Urinary bladder (tissue), 4 donors: ENCODE data around the gene CACNA1C. TPM values are rescaled to one million over a fixed set of nuclear protein-coding genes. Genes with fewer than 3 reads are reported as not detected.

Experiments used
- DNase-seq: peaks from one replicate; pipeline ENCODE4 v3.0.0-alpha.2; 2015; ENCODE audit errors: extremely low spot score
- H3K27ac ChIP-seq: one replicate; pipeline ENCODE4 v1.5.1; 2013; ENCODE audit warnings: low read depth, mild to moderate bottlenecking, moderate library complexity
- H3K36me3 ChIP-seq: one replicate; pipeline ENCODE4 v1.6.1; 2013; ENCODE audit warnings: mild to moderate bottlenecking, moderate library complexity; ENCODE audit not compliant: insufficient read depth
- H3K4me1 ChIP-seq: one replicate; pipeline ENCODE4 v1.6.1; 2013; ENCODE audit warnings: mild to moderate bottlenecking, moderate library complexity; ENCODE audit not compliant: insufficient read depth
- H3K4me3 ChIP-seq: one replicate; pipeline ENCODE4 v1.5.1; 2013; ENCODE audit warnings: low read depth, low read length
- WGBS: extraction: QIAGEN DNeasy Blood & Tissue Kit; methylation state at CpG from one replicate; pipeline ENCODE4 v1.1.7; 2013; 5-methylcytosine and 5-hydroxymethylcytosine counted together
- polyA plus RNA-seq: library from polyadenylated mRNA; stranded (reverse); fragments of 200-250 nt; gene quantifications from one replicate; pipeline ENCODE4 v1.2.3, GENCODE V29; 2013
- total RNA-seq: library from RNA; depleted of rRNA; stranded (reverse); fragments of >200 nt; gene quantifications from one replicate; pipeline ENCODE4 v1.2.3, GENCODE V29; 2014
- donor health status: healthy with polysubstance abuse.
- donor health status: healthy.

Gene CACNA1C
- total and polyA plus RNA-seq, 2 donors, result 25.7 to 34.5 TPM

DNA sequence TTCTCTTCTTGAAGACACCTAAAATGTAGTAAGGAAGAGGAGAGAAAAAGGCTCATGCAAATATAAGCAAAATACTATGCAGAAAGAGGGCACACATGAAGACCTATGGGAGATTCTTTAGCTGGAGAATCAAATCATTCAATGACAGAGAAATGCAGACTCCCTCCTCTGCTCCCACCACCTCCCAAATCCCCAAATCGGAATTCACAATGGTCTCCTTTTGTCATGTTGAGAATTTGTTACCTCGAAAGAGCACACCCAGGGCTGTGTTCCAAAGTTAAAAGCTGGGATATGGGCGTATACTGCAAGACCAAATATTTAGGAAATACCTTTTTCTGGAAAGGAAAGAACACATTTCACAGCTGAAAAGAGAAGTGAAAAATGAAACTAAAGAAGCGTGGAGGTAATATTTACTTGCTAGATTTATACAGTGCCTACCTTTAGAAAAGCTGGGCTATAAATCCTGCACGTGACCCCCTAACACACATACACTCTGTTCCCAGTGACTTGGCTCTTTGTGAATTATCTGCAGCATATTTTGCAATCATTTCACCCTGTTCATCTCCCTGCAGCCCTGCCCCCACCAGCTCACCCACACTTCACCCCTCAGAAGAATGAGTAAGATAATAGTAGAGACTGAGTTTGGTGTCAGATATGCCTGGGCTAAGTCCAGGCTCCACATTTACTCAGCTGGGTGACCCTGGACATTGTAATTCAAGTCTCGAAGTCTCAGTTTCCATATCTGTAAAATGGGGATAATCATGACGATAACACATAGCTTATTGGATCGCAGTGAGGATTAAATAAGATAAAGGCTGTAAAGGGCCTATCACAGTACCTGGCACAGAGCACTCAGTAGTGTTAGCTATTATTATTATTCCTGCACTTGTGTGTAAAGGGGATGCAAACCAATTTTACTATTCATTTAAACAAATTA, 2.9 kb upstream of the CACNA1C start:
- 68% methylated on average over 8 of the region's 8 CpGs for WGBS
- Histone ChIP-seq H3K4me3 (no peak overlapping the region), H3K4me1 (no peaks in the 10 kb centered on the region), H3K27ac (no peak overlapping the region), H3K36me3 (no peaks in the 10 kb centered on the region)
- no peak for DNase-seq

DNA sequence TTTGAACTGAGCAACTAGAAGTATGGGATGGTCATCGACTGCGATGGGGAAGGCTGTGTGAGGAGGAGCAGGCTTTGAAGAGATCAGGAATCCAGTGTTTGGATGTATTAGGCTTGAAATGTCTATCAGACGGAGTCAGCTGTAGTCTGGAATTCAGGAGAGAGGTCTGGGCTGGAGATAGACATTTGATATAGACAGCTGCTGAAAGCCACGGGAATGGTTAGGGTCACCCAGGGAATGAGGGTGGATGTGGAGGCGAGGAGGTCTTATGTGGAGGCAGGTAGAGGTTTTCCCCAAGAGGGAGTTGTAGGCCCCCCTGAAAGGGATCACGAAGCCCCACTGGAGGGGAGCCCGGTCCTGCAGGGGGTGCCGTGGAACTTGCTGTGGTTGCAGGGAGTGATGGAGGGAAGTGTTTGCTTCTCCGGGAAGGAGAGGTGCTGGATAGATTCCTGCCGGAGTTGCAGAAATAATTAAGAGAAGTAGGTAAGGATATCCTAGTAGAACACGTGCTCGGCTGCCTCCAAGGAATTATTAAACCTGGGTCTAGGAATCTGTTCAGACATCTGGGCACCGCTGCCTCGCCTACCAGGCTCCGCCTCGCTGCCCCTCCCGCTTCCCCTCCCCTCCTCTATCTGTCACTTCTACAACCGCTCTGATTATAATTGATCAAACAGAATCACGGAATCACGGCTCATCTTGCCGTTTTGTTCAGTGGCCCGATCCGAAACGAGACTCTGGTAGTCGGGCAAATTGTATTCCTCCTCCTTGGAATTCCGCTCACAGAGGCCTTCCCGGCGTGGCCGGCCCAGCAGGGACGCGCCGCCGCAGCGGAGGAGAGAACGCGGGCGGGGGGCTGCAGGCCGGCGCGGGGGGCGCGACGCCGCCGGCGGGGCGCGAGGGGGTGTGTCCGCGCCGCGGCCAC, 826 bp upstream of the CACNA1C start:
- no peak overlapping the region for H3K27ac ChIP-seq
- H3K36me3 ChIP-seq, result no peaks in the 10 kb centered on the region
- peak overlapping the region; percentile 63 for H3K4me3 ChIP-seq
- no peaks in the 10 kb centered on the region for H3K4me1 ChIP-seq
- no peak for DNase-seq
- 7% methylated on average over 51 of the region's 52 CpGs for WGBS

DNA sequence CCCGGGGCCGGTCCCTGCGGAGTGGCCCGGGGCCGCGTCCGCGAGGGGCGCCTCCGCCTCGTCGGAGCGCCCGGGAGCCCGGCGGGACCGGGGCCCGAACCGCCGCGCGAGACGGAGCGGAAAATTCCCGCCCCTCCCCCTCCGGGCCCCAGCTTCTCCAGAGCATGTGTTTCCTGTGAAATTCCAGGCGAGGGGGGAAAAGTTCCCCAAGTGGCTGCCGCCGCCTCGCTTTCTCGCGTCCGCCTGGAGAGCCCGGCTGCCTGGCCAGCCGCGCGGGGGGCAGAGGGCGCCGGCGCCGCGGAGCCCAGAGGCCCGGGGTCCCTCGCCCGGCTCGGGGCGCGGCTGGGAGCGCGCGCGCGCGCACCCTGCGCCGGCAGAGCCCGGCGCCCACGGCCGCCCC, 904 bp downstream of the CACNA1C start:
- no peak for DNase-seq
- Histone ChIP-seq H3K4me1 (no peaks in the 10 kb centered on the region), H3K4me3 (peak overlapping the region; percentile 63), H3K36me3 (no peaks in the 10 kb centered on the region), H3K27ac (no peak overlapping the region)
- WGBS, result under 1% methylated on average over 60 of the region's 60 CpGs

DNA sequence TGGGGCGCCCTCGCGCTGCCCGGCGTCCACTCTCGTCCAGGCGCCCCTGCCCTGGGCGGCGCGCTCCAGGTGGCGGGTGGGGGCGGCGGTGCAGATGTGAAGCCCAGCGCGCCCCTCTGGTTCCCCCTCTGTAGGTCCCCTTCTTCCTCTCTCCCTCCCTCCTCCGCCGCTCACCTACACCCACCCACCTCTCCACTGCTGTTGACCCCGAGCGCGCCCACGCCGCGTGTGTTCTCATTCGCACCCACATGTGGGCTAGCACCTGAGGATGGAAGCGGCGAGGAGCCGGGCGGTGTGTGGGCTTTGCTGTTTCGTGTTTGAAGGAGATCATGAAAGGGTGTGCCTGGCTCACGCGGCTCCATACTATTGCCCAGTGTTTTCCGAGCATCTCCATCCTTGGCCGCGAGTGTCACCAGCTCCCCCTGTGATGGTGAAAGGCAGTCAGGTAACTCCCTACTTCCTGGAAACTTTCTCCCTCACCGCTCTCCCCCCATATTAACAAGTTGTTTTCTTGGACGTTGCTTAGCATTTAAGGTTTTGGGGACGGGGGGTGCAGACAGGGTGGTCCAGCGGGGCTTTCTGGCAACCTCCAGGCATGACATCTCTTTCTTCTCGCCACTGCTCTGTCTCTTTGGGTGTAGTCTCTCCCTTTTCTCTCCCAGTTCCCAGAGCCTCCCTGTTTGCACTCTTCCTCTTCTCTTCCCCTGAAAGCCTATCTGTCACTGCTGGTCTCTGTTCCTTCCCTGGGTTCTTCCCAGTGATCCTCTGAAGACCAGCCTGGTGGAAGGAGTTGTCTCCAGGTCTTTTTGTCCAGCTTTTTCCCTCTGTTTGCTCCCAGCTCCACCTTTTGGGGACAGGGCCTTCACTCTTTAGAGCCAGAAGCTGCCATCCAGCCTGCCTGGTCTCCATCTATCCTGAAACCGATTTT, 1.6 kb downstream of the CACNA1C start:
- 6% methylated on average over 40 of the region's 40 CpGs for WGBS
- H3K27ac ChIP-seq, result no peak overlapping the region
- no peaks in the 10 kb centered on the region for H3K36me3 ChIP-seq
- no peaks in the 10 kb centered on the region for H3K4me1 ChIP-seq
- DNase-seq, result no peak
- peak overlapping the region; percentile 63 for H3K4me3 ChIP-seq

DNA sequence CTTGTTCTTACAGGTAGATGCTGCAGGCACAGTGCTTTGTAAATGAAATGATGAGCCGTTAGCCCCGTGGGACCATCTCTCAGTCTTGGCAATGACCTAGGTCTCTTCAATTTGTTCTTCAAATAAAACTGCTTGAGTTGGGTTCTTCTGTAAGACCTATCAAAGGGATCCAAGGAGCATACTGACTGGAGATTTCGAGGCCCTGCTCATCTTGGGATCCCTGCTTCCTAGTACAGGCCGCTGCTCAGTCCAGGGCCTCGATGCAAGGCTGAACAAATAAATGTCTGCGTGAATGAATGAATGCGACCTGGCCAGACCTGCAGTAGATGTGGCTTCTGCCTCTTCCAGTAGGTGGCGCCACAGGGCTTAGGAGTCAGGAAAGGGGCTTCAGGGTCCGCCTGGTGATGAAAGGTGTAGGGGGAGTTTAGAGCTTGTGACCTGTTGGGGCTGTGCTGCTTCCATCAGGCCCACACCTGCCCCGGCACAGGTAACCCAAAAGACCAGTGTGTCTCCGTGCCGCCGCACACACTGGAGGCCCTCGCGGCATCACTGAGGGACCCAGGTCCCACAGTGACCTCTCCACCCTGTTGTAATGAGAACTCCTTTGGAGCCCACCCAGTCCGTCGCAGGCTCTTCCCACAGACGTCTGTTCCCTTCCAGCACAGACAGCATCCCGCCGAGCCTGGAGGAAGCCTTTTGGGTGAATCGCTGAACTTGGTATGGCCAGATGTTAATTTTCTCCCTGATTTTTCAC, 4.4 kb downstream of the CACNA1C start:
- H3K36me3 ChIP-seq, result no peaks in the 10 kb centered on the region
- no peak overlapping the region for H3K27ac ChIP-seq
- H3K4me1 ChIP-seq, result no peaks in the 10 kb centered on the region
- no peak for DNase-seq
- no peak overlapping the region for H3K4me3 ChIP-seq
- WGBS, result 52% methylated on average over 21 of the region's 21 CpGs

DNA sequence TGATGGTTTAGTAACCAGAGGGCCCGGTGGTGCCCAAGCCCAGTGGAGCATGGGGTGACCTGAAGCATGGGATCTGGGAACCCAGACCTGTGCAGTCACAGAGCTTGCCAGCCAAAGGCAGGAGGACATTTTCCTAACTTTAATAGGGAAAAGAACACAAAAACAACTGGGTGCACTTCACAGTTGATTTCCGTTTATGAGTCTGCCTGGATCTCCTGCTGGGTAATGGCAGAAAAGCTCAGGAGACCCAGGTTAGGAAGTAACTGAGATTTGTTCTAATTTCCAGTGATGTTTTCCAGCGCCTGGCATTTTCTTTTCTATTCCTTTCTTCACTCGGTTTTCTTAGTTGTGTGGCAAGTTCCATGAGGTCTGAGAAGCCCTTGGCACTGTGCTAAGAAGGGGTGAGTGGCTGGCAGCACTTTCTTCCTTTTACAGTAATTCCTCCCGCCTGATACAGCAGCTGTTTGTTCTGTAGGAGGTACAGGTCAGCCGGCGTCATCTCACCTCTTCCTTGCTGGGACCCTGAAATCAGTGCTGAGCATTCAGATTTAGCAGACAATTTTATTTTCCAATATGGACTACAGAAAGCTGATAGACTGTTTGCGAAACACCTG, 5.1 kb downstream of the CACNA1C start:
- Histone ChIP-seq H3K36me3 (no peaks in the 10 kb centered on the region), H3K27ac (no peak overlapping the region), H3K4me3 (no peak overlapping the region), H3K4me1 (no peaks in the 10 kb centered on the region)
- WGBS, result 62% methylated on average over 8 of the region's 8 CpGs
- no peak for DNase-seq

DNA sequence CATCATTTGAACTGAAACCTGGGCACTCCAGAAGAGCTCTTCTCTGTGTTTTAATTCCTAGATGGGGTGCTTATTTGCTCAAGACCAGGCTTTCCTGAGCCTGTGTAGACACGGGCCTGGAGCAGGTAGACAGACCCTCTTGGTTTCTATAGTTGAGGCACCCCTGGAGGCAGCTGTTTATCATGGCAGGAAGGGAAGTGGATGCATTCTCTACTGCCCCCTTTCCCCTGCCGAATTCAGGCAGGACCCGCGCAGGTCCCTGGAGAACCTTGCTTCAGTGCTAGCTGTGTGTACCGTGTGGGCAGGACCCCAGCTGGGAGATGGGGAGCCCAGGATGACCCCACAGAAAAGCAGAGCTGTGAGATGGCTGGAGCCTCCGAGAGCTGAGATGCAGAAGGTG, 6.0 kb downstream of the CACNA1C start:
- Histone ChIP-seq H3K4me3 (no peak overlapping the region), H3K27ac (no peak overlapping the region), H3K36me3 (no peaks in the 10 kb centered on the region), H3K4me1 (no peaks in the 10 kb centered on the region)
- no peak for DNase-seq
- WGBS, result 77% methylated on average over 6 of the region's 6 CpGs

DNA sequence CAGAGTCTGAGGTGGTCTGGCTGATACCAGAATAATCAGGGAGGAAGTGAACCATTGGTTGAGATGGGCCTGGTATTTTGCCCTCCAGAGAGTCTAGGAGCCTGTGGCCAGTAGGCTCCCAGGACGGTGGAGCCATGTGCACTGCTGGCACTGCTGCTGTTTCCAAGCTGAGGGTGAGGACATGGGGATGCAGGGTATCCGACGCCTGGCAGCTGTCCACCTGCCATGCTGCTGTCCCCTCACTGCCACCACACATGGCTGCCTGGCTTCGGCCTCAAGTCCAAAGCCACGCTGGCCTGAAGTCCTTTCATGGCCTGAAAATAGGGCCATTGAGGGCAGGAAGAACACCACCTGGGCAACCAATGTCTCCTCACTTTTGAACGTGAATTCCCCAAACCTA, 8.6 kb downstream of the CACNA1C start:
- H3K27ac ChIP-seq, result no peak overlapping the region

DNA sequence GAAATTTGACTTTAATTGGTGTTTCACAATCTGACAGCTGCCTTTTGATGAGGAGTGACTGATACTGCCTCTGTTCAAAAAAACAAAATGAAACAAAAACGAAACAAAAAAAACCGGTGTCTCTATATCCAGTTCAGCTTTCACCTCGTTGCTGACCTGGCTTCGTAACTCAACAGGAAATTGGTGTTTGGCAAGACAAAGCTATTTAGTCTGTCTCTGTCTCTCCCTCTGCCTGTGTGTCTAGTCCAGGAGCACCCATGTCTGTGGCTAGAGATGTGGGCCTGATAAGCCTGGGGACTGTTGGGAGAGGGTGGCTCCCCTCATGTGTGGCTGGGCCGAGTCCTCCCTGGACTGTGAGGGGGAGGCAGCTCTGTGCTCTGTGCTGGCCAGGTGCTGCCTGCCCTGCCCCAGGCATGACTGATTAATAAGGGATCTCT, 11.3 kb downstream of the CACNA1C start:
- Histone ChIP-seq H3K4me1 (no peaks in the 10 kb centered on the region), H3K27ac (peak overlapping the region; percentile 13), H3K36me3 (no peaks in the 10 kb centered on the region), H3K4me3 (no peak overlapping the region)
- DNase-seq, result no peak
- WGBS, result 34% methylated on average over 5 of the region's 5 CpGs

More for the DNA sequence above, 8.6 kb downstream of the CACNA1C start:
- no peaks in the 10 kb centered on the region for H3K36me3 ChIP-seq
- 89% methylated on average over 6 of the region's 6 CpGs for WGBS
- DNase-seq, result no peak
- H3K4me1 ChIP-seq, result no peaks in the 10 kb centered on the region
- H3K4me3 ChIP-seq, result no peak overlapping the region

DNA sequence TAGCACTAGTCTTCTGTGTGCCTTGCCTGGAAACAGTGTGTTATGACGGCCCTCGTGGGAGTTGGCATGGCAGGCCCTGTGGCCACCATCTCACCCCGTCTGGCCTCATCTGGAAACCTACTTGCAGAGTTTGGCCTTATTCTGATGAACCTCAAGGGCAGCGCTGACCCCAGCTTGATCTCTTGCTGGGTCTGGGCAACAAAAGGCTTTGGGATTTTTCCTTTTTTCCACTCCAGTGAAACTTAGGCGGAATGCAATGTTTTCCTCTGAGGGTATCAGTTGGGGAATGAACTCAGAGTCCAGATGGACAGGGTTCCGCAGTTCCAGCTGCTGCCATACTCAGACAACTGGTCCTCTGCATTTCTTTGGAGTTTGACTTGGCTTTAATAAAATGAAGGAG, 15.9 kb downstream of the CACNA1C start:
- H3K4me3 ChIP-seq, result no peak overlapping the region
- no peak for DNase-seq
- H3K36me3 ChIP-seq, result no peaks in the 10 kb centered on the region
- 93% methylated on average over 6 of the region's 6 CpGs for WGBS
- no peak overlapping the region for H3K27ac ChIP-seq
- no peaks in the 10 kb centered on the region for H3K4me1 ChIP-seq

DNA sequence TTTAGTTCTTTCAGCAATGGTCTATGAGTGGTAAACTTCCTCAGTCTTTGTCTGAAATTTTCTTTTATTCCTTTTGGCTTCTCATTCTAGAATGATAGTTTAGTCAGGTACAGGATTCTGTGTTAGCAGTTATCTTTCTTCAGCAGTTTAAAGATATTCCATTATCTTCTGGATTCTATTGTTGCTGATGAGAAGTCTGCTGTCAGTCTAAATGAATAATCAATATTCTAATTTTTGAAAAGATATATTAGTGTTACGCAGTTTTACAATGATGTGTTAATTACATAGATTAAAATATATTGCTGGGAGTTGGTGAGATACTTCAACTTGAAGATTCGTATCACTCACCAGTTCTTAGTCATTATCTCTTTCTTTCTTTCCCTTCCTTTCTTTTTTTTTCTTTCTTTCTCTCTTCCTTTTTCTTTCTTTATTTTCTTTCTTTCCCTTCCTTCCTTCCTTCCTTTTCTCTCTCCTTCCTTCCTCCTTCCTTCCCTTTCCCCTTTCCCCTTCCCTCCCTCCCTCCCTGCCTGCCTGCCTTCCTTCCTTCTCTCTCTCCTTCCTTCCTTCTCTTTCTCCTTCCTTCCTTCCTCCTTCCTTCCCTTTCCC, 17.8 kb downstream of the CACNA1C start:
- Histone ChIP-seq H3K4me1 (no peaks in the 10 kb centered on the region), H3K4me3 (no peak overlapping the region), H3K36me3 (no peaks in the 10 kb centered on the region), H3K27ac (no peak overlapping the region)
- DNase-seq, result no peak
- WGBS, result 98% methylated on average over 2 of the region's 2 CpGs

DNA sequence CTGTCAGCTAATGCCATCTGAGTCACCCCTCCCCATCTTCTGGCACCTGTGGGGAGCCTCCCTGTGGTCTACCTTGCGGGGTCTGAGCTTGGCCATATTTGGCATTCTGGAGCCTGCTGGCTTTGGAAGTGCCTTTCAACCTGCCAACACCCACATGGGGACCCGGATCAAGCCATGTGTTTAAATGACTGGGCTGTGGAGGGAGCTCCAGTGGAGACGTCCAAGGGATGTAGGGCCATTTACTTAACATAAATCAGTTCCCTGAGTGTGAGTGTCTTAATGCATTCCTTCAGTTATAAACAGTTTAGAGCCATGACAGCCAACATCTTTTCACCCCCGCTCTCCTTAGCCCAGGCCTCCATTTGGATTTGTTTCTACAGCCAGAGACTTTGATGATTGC, 22.0 kb downstream of the CACNA1C start:
- Histone ChIP-seq H3K4me3 (no peak overlapping the region), H3K27ac (no peak overlapping the region), H3K36me3 (no peaks in the 10 kb centered on the region), H3K4me1 (no peaks in the 10 kb centered on the region)
- WGBS, result 55% methylated on average over 4 of the region's 4 CpGs
- no peak for DNase-seq
